PC-9 (cell line): ENCODE measurements around the gene PRPF39. TPM values are rescaled to one million over a fixed set of nuclear protein-coding genes. Genes with fewer than 3 reads are reported as not detected.

Source experiments
- BruUV-seq: library from RNA; stranded (reverse); fragments of 400-500 nt; replicated peaks from 2 replicates; lab custom pipeline; 2021; lab: Mats Ljungman, UMichigan
- CTCF ChIA-PET: fragments of 300-600 bp; sonication (Branson Sonifier 250); formaldehyde crosslinking; loops from one replicate; lab custom pipeline; 2022; ENCODE audit warnings: antibody characterized with exemption; lab: Charles Lee
- POLR2A ChIA-PET: fragments of 300-600 bp; sonication (Branson Sonifier 250); formaldehyde crosslinking; loops from one replicate; lab custom pipeline; 2022; ENCODE audit warnings: antibody characterized with exemption; ENCODE audit not compliant: unreplicated experiment; lab: Charles Lee
- DNase-seq, 2 experiments: peaks; one replicate each; pipeline versions ENCODE4 v3.0.0 to v3.0.0-alpha.2; 2015 to 2022; ENCODE audit warnings: mixed read lengths in 1 of 2
- H2AFZ ChIP-seq: fragments of 200-600 bp; sonication (generic); 2 replicates; pipeline ENCODE4 v1.8.1; 2017; ENCODE audit warnings: antibody characterized with exemption
- H3F3A ChIP-seq: fragments of 200-600 bp; sonication (generic); 2 replicates; pipeline ENCODE4 v1.8.1; 2017; ENCODE audit warnings: antibody characterized with exemption, mild to moderate bottlenecking, low read depth; ENCODE audit not compliant: insufficient read depth
- H3K27ac ChIP-seq: fragments of 200-600 bp; sonication (generic); 2 replicates; pipeline ENCODE4 v1.6.1; 2016; ENCODE audit warnings: mixed run types
- H3K27me3 ChIP-seq: fragments of 200-600 bp; sonication (generic); 2 replicates; pipeline ENCODE4 v1.6.1; 2016; ENCODE audit warnings: low read depth, mixed run types; ENCODE audit not compliant: insufficient read depth
- H3K36me3 ChIP-seq: fragments of 200-600 bp; sonication (generic); 2 replicates; pipeline ENCODE4 v1.6.1; 2016; ENCODE audit warnings: low read depth, mixed run types
- H3K4me1 ChIP-seq: fragments of 200-600 bp; sonication (generic); replicated peaks from 2 replicates; pipeline ENCODE4 v1.6.1; 2016; ENCODE audit warnings: mixed run types; ENCODE audit not compliant: insufficient read depth
- H3K4me2 ChIP-seq: fragments of 200-600 bp; sonication (generic); 2 replicates; pipeline ENCODE4 v1.6.1; 2017; ENCODE audit warnings: mixed run types
- H3K4me3 ChIP-seq: fragments of 200-600 bp; sonication (generic); 2 replicates; pipeline ENCODE4 v1.6.1; 2016; ENCODE audit warnings: mixed run types
- H3K79me2 ChIP-seq: fragments of 200-600 bp; sonication (generic); 2 replicates; pipeline ENCODE4 v1.6.1; 2017; ENCODE audit warnings: low read depth, mixed run types
- H3K9me2 ChIP-seq: fragments of 200-600 bp; sonication (generic); 2 replicates; pipeline ENCODE4 v1.8.1; 2017; ENCODE audit warnings: mild to moderate bottlenecking; ENCODE audit not compliant: insufficient read depth
- H3K9me3 ChIP-seq: fragments of 200-600 bp; sonication (generic); 2 replicates; pipeline ENCODE4 v1.8.1; 2016; ENCODE audit warnings: low read depth; ENCODE audit not compliant: insufficient read depth
- H4K20me1 ChIP-seq: fragments of 200-600 bp; sonication (generic); 2 replicates; pipeline ENCODE4 v1.8.1; 2017; ENCODE audit not compliant: insufficient read depth
- EZH2 ChIP-seq: fragments of 200-600 bp; sonication (generic); IDR thresholded peaks from 2 replicates; pipeline ENCODE4 v1.8.0; 2017; ENCODE audit warnings: antibody characterized with exemption, low read depth
- intact Hi-C: fragments of 100-400 bp; cut with micrococcal nuclease; formaldehyde crosslinking; loops from one replicate; pipeline ENCODE4 v1.10.0; 2022; ENCODE audit not compliant: unreplicated experiment
- total RNA-seq: library from RNA; stranded (reverse); gene quantifications from 2 replicates; pipeline ENCODE4 v1.2.3, GENCODE V29; 2021
- TF ChIP-seq, protein P1 (sequence below): fragments of 200-600 bp; sonication (generic); conservative IDR thresholded peaks from 2 replicates; pipeline ENCODE4 v1.6.1; 2017; ENCODE audit warnings: mixed run types, antibody characterized with exemption, mild to moderate bottlenecking, moderate library complexity

The PRPF39 gene
- total RNA-seq, 1 experiment from 2014 or later, result 37.2 TPM

DNA sequence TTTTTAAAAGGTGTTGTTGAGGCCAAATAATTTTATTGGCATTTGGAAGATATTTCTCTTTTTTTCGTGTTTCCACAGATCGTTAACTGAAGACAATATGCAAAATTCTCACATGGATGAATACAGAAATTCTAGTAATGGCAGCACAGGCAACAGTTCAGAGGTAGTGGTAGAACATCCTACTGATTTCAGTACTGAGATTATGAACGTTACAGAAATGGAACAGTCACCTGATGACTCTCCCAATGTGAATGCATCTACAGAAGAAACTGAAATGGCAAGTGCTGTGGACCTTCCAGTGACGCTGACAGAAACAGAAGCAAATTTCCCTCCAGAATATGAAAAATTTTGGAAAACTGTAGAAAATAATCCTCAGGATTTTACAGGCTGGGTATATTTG, 11.2 kb downstream of the PRPF39 start:
- ChIA-PET POLR2A (no interaction called here), CTCF (no interaction called here)
- no peak overlapping the region for H3K27ac ChIP-seq
- H3K4me2 ChIP-seq, result no peak overlapping the region
- 0 out of 2 replicates have a peak, but pooled peaks cover 3% of the 10 kb centered on the region for H3F3A ChIP-seq
- no peak for TF ChIP-seq EZH2
- no peak for DNase-seq
- peaks cover 48% of the 10 kb centered on the region for H3K79me2 ChIP-seq
- H3K9me2 ChIP-seq, result no peaks in the 10 kb centered on the region
- peaks cover 19% of the 10 kb centered on the region for H4K20me1 ChIP-seq
- H3K4me3 ChIP-seq, result no peak overlapping the region
- peaks cover 35% of the 10 kb centered on the region for H3K36me3 ChIP-seq
- H2AFZ ChIP-seq, result no peak overlapping the region
- H3K27me3 ChIP-seq, result no peaks in the 10 kb centered on the region
- intact Hi-C loops, result no loop called here
- H3K4me1 ChIP-seq, result peaks cover 3% of the 10 kb centered on the region; the same call in 1 of the 2 replicates
- BruUV-seq, result no TSS peak
- no peaks in the 10 kb centered on the region; the same call in 1 of the 2 replicates for H3K9me3 ChIP-seq

DNA sequence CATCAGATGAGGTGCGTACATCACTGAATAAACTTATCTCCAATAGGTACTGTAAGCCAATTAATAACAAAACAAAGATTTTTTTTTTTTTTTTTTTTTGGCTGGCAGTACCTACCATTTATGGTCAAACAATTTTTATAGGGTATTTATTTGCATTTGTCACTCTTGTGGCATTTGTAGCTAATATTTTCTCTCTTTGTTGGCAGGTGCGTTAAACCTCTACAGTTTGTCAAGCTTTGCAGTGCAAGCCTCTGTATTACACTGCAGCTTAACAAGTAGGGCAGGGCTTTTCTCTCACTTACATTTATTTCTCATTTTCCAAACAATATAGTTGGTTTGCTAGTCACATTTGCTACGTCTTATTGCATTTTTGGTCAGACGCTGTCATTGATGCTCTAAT, 12.3 kb downstream of the PRPF39 start:
- BruUV-seq, result no TSS peak
- Histone ChIP-seq H3K27me3 (no peaks in the 10 kb centered on the region), H4K20me1 (peaks cover 13% of the 10 kb centered on the region), H3K4me1 (no peaks in the 10 kb centered on the region), H3K79me2 (peaks cover 37% of the 10 kb centered on the region), H3F3A (0 out of 2 replicates have a peak, but pooled peaks cover 3% of the 10 kb centered on the region), H3K27ac (no peak overlapping the region), H3K9me3 (no peaks in the 10 kb centered on the region; the same call in 1 of the 2 replicates), H3K4me3 (no peak overlapping the region), H3K4me2 (no peak overlapping the region), H3K9me2 (no peaks in the 10 kb centered on the region), H2AFZ (no peak overlapping the region), H3K36me3 (peaks cover 35% of the 10 kb centered on the region)
- intact Hi-C loops, result no loop called here
- POLR2A ChIA-PET, result no interaction called here
- no peak for DNase-seq
- TF ChIP-seq, protein P1, sequence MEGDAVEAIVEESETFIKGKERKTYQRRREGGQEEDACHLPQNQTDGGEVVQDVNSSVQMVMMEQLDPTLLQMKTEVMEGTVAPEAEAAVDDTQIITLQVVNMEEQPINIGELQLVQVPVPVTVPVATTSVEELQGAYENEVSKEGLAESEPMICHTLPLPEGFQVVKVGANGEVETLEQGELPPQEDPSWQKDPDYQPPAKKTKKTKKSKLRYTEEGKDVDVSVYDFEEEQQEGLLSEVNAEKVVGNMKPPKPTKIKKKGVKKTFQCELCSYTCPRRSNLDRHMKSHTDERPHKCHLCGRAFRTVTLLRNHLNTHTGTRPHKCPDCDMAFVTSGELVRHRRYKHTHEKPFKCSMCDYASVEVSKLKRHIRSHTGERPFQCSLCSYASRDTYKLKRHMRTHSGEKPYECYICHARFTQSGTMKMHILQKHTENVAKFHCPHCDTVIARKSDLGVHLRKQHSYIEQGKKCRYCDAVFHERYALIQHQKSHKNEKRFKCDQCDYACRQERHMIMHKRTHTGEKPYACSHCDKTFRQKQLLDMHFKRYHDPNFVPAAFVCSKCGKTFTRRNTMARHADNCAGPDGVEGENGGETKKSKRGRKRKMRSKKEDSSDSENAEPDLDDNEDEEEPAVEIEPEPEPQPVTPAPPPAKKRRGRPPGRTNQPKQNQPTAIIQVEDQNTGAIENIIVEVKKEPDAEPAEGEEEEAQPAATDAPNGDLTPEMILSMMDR, result no peak
- no peak for TF ChIP-seq EZH2
- CTCF ChIA-PET, result no interaction called here

DNA sequence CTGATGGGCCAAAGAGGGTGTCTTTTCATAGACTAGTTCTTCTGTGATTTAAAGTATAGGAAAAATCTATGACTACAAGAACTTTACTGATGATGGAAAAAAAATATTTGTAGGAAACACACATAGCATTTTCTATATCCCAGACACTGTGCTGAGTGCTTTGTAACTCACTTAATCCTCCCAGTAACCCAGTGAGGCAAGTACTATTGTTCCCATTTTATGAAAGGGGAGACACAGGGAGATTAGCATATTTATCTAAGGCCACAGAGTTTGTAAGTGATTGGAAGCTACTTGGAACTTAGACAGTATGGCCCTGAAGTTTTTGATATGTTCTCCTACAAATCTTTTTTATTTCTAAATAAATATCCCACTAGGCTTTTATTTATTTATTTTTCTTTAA, 19.9 kb downstream of the PRPF39 start:
- peaks cover 8% of the 10 kb centered on the region; the same call in 1 of the 2 replicates for H3F3A ChIP-seq
- H3K27me3 ChIP-seq, result no peaks in the 10 kb centered on the region
- H3K4me3 ChIP-seq, result no peak overlapping the region
- H3K36me3 ChIP-seq, result peaks cover 33% of the 10 kb centered on the region
- H3K9me3 ChIP-seq, result no peaks in the 10 kb centered on the region
- no peak overlapping the region for H3K27ac ChIP-seq
- no peak overlapping the region for H2AFZ ChIP-seq
- H4K20me1 ChIP-seq, result no peaks in the 10 kb centered on the region; the same call in 1 of the 2 replicates
- POLR2A ChIA-PET, result no interaction called here
- intact Hi-C loops, result no loop called here
- H3K79me2 ChIP-seq, result no peaks in the 10 kb centered on the region
- no peaks in the 10 kb centered on the region for H3K4me1 ChIP-seq
- TF ChIP-seq, protein P1, result no peak
- no peak for TF ChIP-seq EZH2
- CTCF ChIA-PET, result no interaction called here
- no TSS peak for BruUV-seq
- no peaks in the 10 kb centered on the region for H3K9me2 ChIP-seq
- DNase-seq, result no peak
- no peak overlapping the region for H3K4me2 ChIP-seq

DNA sequence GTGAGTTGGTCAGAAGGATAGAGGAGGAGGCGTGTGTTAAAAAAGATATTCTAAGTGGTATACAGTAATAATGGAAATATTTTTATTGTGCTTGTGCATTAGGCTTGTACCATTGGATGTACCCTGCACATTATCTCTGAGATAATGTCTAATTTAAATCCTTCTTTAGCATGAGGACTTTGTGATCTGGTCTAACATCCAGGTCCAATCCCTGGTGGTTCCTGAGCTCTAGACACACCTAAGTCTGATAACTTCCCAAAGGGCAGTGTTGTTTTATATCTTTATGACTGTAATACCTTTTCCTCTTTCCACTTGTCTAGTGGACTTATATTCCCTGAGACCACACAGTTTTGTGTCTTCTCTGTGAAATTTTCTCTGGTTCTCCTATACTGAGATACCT, 20.6 kb downstream of the PRPF39 start:
- POLR2A ChIA-PET, result interaction anchor here (0.6 kb wide), 1 partner anchor 208 kb away, joined by 4 read pairs; no protein-coding TSS in a partner anchor
- intact Hi-C loops, result no loop called here
- CTCF ChIA-PET, result no interaction called here
- Histone ChIP-seq H3F3A (peaks cover 8% of the 10 kb centered on the region; the same call in 1 of the 2 replicates), H2AFZ (no peak overlapping the region), H3K27me3 (no peaks in the 10 kb centered on the region), H3K9me3 (no peaks in the 10 kb centered on the region), H3K4me1 (no peaks in the 10 kb centered on the region), H3K4me3 (no peak overlapping the region), H3K27ac (no peak overlapping the region), H3K36me3 (peaks cover 29% of the 10 kb centered on the region), H3K4me2 (no peak overlapping the region), H3K79me2 (no peaks in the 10 kb centered on the region), H4K20me1 (no peaks in the 10 kb centered on the region; the same call in 1 of the 2 replicates), H3K9me2 (no peaks in the 10 kb centered on the region)
- DNase-seq, result no peak
- no TSS peak for BruUV-seq
- TF ChIP-seq, protein P1, result no peak
- TF ChIP-seq EZH2, result no peak
